Esophagus muscularis mucosa (tissue), 3 donors: Measurements from ENCODE around the gene TMEM126B.
A peak's percentile ranks its signal among the peaks of the same experiment; 100 is the strongest.

ENCODE experiments used
- POLR2A ChIP-seq: fragments of 450-650 bp; IDR thresholded peaks from one replicate; pipeline ENCODE4 v1.6.1; 2017; ENCODE audit warnings: antibody characterized with exemption, moderate library complexity, mild to moderate bottlenecking, low read depth
- POLR2AphosphoS5 ChIP-seq, 2 donors: sonication (generic); formaldehyde crosslinking; IDR thresholded peaks; one replicate each; pipeline ENCODE4 v1.6.1; 2017; ENCODE audit warnings: antibody characterized with exemption in 2 of 2
- TF ChIP-seq, protein P1 (sequence below), 3 experiments: fragments of 200-600 bp in 2 of 3; fragments of 450-650 bp in 1 of 3; sonication (generic) in 2 of 3; IDR thresholded peaks; one replicate each; pipeline ENCODE4 v1.5.1; 2017 to 2019; ENCODE audit warnings: antibody characterized with exemption in 3 of 3, mild to moderate bottlenecking in 2 of 3, moderate library complexity in 1 of 3

DNA sequence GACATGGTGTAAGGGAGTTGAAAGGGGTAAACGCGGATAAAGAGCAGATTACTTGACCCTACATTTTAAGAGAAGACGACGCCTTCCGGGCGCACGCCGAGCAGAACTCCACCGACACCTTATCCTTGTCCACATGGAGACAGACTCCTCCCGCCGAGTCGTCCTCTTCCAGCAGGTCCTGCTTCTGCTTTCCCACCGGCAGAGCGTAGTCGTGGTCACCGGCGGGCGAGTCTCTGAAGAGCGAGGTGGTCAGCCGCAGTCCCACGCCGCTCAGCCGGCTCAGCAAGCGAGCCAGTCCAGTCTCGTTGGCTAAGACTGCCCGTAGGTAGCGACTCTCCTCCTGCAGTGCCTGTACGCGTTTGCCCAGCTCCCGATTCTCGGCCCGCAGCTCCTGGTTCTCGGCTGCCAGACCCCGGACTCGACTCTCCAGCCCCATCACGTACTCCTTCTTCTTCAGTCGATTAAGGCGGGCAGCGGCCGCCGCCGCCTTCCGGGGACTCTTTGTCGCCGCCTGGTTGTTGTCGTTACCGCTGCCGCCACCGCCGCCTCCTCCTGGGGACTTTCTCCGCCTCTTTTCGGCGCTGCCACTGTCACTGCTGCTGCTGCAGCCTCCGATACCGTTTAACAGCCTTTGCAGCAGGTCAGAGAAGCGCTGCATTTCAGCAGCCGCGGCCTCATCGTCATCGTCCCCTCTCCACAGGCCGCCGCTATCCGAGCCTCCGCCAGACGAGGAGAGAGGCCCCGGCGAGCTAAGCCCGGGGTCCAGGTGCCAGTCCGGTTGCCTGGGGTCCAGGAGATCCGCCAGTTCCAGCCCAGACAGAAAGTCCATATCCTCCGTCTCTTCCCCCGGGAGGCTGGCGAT lies 35.6 kb downstream of the TMEM126B start:
- no peak for TF ChIP-seq POLR2A
- TF ChIP-seq, protein P1, sequence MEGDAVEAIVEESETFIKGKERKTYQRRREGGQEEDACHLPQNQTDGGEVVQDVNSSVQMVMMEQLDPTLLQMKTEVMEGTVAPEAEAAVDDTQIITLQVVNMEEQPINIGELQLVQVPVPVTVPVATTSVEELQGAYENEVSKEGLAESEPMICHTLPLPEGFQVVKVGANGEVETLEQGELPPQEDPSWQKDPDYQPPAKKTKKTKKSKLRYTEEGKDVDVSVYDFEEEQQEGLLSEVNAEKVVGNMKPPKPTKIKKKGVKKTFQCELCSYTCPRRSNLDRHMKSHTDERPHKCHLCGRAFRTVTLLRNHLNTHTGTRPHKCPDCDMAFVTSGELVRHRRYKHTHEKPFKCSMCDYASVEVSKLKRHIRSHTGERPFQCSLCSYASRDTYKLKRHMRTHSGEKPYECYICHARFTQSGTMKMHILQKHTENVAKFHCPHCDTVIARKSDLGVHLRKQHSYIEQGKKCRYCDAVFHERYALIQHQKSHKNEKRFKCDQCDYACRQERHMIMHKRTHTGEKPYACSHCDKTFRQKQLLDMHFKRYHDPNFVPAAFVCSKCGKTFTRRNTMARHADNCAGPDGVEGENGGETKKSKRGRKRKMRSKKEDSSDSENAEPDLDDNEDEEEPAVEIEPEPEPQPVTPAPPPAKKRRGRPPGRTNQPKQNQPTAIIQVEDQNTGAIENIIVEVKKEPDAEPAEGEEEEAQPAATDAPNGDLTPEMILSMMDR (IDR thresholded peaks at IDR 0.05) = peak; percentile 46 to 63 (median 62)
- peak in 1 of 2 donors; percentile 50 for TF ChIP-seq POLR2AphosphoS5 (IDR thresholded peaks at IDR 0.05)
